Measurements from ENCODE around the gene MYADM.
A peak's percentile ranks its signal among the peaks of the same experiment; 100 is the strongest.
"Not testable (repeated sequence)": the region's sequence is repeated elsewhere in the genome, so short reads cannot be mapped to it uniquely, and the experiment has no call there.

Gene MYADM

GRCh38 chr19:53868892-53869804, 1.5 kb downstream of the MYADM start:
- no peak for FAIRE-seq

GRCh38 chr19:53869805-53870484, 2.3 kb downstream of the MYADM start:
- not testable (repeated sequence) for FAIRE-seq

GRCh38 chr19:53870485-53870844, 2.8 kb downstream of the MYADM start:
- no peak for FAIRE-seq

- FAIRE-seq: no peak
Observed at GRCh38 chr19:53871454-53871853, 3.8 kb downstream of the MYADM start.

GRCh38 chr19:53872762-53873161, 5.1 kb downstream of the MYADM start:
- no peak for FAIRE-seq

- no peak for FAIRE-seq
Observed at GRCh38 chr19:53873773-53874605, 6.3 kb downstream of the MYADM start.

GRCh38 chr19:53874606-53874990, 6.9 kb downstream of the MYADM start:
- no peak for FAIRE-seq

GRCh38 chr19:53875602-53876325, 8.1 kb downstream of the MYADM start:
- FAIRE-seq: no peak

- no peak for FAIRE-seq
Observed at GRCh38 chr19:53876651-53877224, 9.1 kb downstream of the MYADM start.

- FAIRE-seq: no peak
Observed at GRCh38 chr19:53877361-53877766, 9.7 kb downstream of the MYADM start.

- FAIRE-seq: no peak
Observed at GRCh38 chr19:53878776-53879139, 11.1 kb downstream of the MYADM start.

GRCh38 chr19:53879140-53880081, 11.7 kb downstream of the MYADM start:
- FAIRE-seq: peak; percentile 82

GRCh38 chr19:53880711-53881481, 13.2 kb downstream of the MYADM start:
- no peak for FAIRE-seq

- no peak for FAIRE-seq
Observed at GRCh38 chr19:53881482-53882390, 14.1 kb downstream of the MYADM start, which contains the start of gene PRKCG. PRKCG (plus strand) TSS chr19:53882197; CDS start chr19:53882495, 298 bp downstream.

- no peak for FAIRE-seq
Observed at GRCh38 chr19:53882391-53883050, 14.8 kb downstream of the MYADM start.

- no peak for FAIRE-seq
Observed at GRCh38 chr19:53883231-53883661, 15.6 kb downstream of the MYADM start.

GRCh38 chr19:53883741-53884140, 16.1 kb downstream of the MYADM start:
- FAIRE-seq: no peak

GRCh38 chr19:53884256-53884655, 16.6 kb downstream of the MYADM start:
- no peak for FAIRE-seq
